Epithelial cell of prostate (primary cell): Measurements from ENCODE around the gene PRICKLE4.
"Not testable (repeated sequence)": the region's sequence is repeated elsewhere in the genome, so short reads cannot be mapped to it uniquely, and the experiment has no call there.

Experiments used
- DNase-seq: peaks from one replicate; pipeline ENCODE4 v3.0.0-alpha.2; 2011; ENCODE audit warnings: low read depth, low spot score
- H3K27ac ChIP-seq: fragments of 450-650 bp; 2 replicates; pipeline ENCODE4 v1.5.1; 2017; ENCODE audit warnings: mild to moderate bottlenecking

PRICKLE4 gene

GRCh38 chr6:41791305-41791704 is 10.7 kb downstream of the PRICKLE4 start:
- no peak for DNase-seq
- H3K27ac ChIP-seq: no peak overlapping the region

DNA sequence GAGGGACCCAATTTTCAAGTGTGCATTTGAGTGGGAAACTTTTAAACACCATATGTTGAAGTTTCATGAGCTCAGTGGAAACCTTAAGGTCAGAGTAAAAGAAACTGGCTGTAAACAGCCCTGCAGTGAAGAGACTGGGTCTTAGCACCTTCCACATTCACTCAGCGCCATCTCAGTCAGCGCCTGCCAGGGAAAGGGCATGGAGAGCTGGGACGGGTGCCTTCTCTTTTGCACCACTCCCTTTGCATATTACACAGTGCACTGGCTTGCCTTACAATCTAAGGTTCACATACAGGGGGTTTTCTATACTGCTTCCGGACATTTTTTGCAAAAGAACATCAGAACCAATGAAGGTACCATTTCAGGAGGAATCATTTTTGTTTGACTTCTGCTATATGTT is 11.4 kb downstream of the PRICKLE4 start:
- H3K27ac ChIP-seq: no peak overlapping the region
- no peak for DNase-seq

DNA sequence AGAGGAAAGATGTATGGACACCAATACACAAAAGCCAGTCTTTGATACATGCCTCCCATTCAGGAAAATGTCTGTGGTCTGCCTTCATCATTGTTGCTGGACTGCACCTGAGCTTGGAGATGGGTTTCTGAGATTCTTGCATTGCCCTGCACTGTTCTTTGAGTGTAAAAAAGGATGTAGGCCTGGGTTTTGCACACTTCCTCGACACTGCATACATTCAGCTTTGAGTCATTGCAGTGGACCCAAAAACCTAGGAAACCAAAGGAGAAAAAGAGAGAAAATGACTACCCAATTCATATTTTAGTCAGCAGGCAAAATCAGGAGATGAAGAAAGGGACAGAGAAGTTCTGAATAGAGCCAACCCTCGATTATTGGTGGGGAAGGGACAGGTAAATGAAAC is 15.9 kb downstream of the PRICKLE4 start:
- no peak overlapping the region for H3K27ac ChIP-seq
- no peak for DNase-seq

- no peak overlapping the region for H3K27ac ChIP-seq
- DNase-seq: no peak
These were observed 18.4 kb downstream of the PRICKLE4 start for GRCh38 chr6:41798901-41799558.

- no peak overlapping the region for H3K27ac ChIP-seq
- DNase-seq: no peak
These were observed 19.0 kb downstream of the PRICKLE4 start for GRCh38 chr6:41799559-41799911.

- H3K27ac ChIP-seq: no peak overlapping the region
- no peak for DNase-seq
These were observed 20.8 kb downstream of the PRICKLE4 start for GRCh38 chr6:41801380-41801779.

GRCh38 chr6:41805830-41806774 is 25.5 kb downstream of the PRICKLE4 start:
- no peak overlapping the region for H3K27ac ChIP-seq
- no peak for DNase-seq

DNA sequence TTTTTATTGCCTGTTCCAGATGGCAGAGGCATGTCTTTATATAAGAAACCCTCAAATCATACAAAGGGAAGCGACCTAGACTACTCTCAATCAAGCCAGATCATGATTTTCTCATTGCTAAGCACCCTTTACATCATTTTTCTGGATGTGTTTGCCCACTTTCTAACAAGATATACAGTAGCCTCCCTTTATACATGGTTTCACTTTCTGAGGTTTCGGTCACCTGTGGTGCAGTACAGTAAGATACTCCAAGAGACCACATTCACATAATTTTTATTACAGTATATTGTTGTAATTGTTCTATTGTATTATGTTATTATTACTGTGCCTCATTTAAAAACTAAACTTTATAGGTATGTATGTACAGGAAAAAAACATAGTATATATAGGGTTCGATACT is 30.5 kb downstream of the PRICKLE4 start:
- no peak for DNase-seq
- no peak overlapping the region for H3K27ac ChIP-seq

DNA sequence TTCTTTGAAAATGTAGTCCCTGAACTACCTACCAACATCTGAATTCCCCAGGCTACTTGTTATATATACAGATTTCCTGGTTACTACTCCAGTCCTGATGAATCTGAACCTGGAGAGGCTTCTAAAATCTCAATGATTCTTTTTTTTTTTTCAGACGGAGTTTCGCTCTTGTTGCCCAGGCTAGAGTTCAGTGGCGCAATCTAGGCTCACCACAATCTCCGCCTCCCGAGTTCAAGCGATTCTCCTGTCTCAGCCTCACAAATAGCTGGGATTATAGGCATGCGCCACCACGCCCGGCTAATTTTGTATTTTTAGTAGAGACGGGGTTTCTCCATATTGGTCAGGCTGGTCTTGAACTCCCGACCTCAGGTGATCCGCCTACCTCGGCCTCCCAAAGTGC is 31.4 kb downstream of the PRICKLE4 start:
- not testable (repeated sequence) for H3K27ac ChIP-seq, DNase-seq

DNA sequence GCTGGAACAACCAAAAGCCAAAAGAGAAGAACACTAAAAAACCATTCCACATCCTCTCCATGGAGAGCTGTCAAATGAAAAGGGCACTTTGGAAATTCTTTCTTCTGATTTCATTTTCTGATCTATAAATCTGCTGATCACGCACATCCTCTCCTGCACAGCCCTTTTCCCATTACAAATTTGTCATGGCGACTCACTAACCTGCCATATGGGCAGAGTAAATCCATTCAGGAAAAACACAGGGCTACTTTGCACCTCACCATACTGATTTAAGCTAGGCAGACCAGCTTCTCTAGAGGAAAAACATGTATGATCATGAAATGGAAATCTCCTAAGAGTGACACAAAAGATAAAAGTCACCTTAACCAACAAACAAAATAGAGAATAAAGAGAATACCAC is 32.9 kb downstream of the PRICKLE4 start:
- H3K27ac ChIP-seq: no peak overlapping the region
- no peak for DNase-seq

DNA sequence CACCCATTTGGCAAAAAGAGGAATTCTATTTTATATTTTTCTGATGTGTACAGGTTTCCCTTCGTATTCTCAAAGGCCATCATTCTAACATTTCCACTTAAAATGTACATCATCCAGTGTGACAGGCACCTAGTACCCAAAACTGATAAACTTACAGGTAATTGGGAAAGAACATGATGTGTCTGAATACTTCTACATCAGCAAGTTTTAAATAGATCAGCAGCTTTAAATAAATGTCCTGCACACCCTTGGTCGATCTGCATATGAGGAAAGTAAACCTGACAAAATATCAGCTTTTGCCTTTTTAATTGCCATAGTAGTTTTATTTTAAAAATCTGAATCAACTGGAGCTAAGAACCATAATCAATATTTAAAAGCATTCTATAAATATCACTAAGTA is 33.4 kb downstream of the PRICKLE4 start:
- H3K27ac ChIP-seq: no peak overlapping the region

GRCh38 chr6:41814629-41815028 is 34.0 kb downstream of the PRICKLE4 start:
- no peak overlapping the region for H3K27ac ChIP-seq
- no peak for DNase-seq

More for the DNA sequence above, 33.4 kb downstream of the PRICKLE4 start:
- no peak for DNase-seq

DNA sequence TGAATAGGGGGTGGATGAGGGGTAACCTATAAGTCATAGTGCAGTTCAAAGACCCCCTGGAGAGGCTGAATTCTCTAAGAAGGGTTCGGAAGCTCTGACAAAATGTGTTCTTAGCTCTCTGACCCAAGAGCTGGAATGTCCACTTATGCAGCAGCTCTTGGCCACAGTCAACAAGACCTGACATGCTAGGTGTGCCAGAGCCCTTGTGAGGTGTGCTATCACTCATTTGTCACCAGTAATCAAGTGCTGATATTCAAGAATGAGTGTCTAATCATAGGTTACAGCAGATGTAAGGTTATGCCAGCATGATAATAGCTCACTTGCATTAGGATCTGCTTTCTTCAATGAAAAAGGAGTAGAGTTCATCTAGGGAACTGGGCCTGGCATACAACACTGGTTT is 35.0 kb downstream of the PRICKLE4 start:
- DNase-seq: no peak
- no peak overlapping the region for H3K27ac ChIP-seq

GRCh38 chr6:41818271-41819054 is 37.9 kb downstream of the PRICKLE4 start:
- DNase-seq: no peak
- no peak overlapping the region for H3K27ac ChIP-seq

DNA sequence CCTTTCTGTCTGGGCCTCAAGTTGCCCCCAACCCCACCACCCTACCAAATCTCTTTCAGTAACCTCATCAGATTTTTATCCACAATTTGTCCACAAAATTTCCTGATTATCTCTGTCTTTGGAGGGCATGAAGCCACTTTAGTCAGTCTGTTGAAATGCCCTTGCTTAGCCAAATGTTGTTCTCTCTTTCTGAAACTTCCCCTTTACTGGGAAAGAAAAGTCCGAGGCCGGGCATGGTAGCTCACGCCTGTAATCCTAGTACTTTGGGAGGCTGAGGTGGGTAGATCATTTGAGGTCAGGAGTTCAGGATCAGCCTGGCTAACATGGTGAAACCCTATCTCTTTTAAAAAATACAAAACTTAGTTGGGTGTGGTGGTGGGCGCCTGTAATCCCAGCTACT is 40.7 kb downstream of the PRICKLE4 start:
- H3K27ac ChIP-seq: no peak overlapping the region
- no peak for DNase-seq

- no peak for DNase-seq
- H3K27ac ChIP-seq: no peak overlapping the region
These were observed 41.4 kb downstream of the PRICKLE4 start for GRCh38 chr6:41822021-41822420.

GRCh38 chr6:41823178-41823577 is 42.6 kb downstream of the PRICKLE4 start:
- DNase-seq: no peak

DNA sequence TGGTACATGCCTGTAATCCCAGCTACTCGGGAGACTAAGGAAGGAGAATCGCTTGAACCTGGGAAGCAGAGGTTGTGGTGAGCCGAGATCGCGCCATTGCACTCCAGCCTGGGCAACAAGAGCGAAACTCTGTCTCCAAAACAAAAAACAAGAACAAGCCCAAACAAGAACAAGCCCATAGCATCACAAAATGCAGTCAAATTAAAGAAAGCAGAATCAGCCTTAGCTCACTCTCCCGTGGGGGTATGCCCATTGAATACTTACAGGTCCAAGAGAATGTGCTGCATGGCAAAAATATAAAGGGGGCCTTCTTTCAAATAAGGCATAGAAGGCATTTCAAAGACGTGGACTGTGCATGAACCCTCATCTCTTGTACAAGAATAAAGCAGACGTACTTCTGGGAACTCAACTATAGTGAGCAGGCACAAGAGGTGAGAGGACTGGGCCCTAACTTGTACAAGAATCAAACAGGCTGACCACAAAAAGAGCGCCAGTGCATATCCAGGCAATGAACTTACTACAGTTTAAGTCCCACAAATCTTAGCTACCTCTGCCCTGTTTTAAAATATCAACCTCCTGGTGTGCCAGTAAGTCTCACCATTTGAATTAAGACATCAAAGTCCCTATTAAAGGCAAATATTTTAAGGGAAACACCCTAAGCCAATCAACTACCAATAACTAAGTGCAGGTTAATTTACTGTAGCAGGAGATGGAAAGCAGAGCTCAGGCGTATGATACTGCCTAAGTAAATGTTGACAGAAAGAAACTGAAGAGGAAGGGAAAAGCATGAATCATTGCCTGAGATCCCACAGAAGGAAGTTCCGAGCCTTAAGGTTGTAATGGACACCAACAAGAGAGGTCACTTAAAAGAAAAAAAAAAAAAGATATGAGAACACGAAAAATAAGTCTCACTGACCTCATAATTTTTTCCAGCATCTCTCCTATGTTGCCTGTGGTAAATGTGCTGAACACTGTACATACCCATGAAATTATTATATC is 44.3 kb downstream of the PRICKLE4 start:
- peak; percentile 68 for DNase-seq
- H3K27ac ChIP-seq: peak overlapping the region; percentile 48

More at GRCh38 chr6:41823178-41823577, 42.6 kb downstream of the PRICKLE4 start:
- H3K27ac ChIP-seq: no peak overlapping the region

- no peak overlapping the region for H3K27ac ChIP-seq
- DNase-seq: no peak
These were observed 45.9 kb downstream of the PRICKLE4 start for GRCh38 chr6:41826343-41827022.
